Heart right ventricle (tissue), 16 donors: ENCODE results near the gene PABPN1. TPM values are rescaled to one million over a fixed set of nuclear protein-coding genes. Genes with fewer than 3 reads are reported as not detected.
A peak's percentile ranks its signal among the peaks of the same experiment; 100 is the strongest.

ENCODE experiments used
- ATAC-seq, 8 donors: fragments of 200-7000 bp; cut with Tn5 transposase; one replicate each; pipeline ENCODE4 v1.9.1; 2020; ENCODE audit warnings: mild to moderate bottlenecking in 8 of 8, moderate library complexity in 8 of 8, moderate number of reproducible peaks in 1 of 8
- DNase-seq, 2 donors: peaks; one replicate each; pipeline ENCODE4 v3.0.0-alpha.2; 2020
- H3K27ac ChIP-seq, 10 donors: fragments of 200-600 bp; sonication (generic) in 2 of 10; one replicate each; pipeline versions ENCODE4 v1.5.0 to v1.8.0; 2020 to 2022; ENCODE audit warnings: mild to moderate bottlenecking in 3 of 10
- H3K27me3 ChIP-seq, 7 donors: fragments of 200-600 bp; one replicate each; pipeline ENCODE4 v1.8.0; 2021 to 2022; ENCODE audit warnings: mild to moderate bottlenecking in 2 of 7
- H3K36me3 ChIP-seq, 9 donors: fragments of 200-600 bp; sonication (generic) in 1 of 9; one replicate each; pipeline versions ENCODE4 v1.5.0 to v1.8.0; 2020 to 2022; ENCODE audit warnings: mild to moderate bottlenecking in 2 of 9
- H3K4me1 ChIP-seq, 9 donors: fragments of 200-600 bp; sonication (generic) in 1 of 9; one replicate each; pipeline versions ENCODE4 v1.5.0 to v1.8.0; 2020 to 2022; ENCODE audit warnings: mild to moderate bottlenecking in 4 of 9
- H3K4me3 ChIP-seq, 10 donors: fragments of 200-600 bp; sonication (generic) in 2 of 10; one replicate each; pipeline versions ENCODE4 v1.5.0 to v1.8.0; 2020 to 2022; ENCODE audit warnings: mild to moderate bottlenecking in 7 of 10, moderate library complexity in 2 of 10
- H3K9me3 ChIP-seq, 11 donors: fragments of 200-600 bp in 10 of 11; sonication (generic) in 2 of 11; one replicate each; pipeline versions ENCODE4 v1.5.0 to v1.8.0; 2013 to 2022; ENCODE audit warnings: mild to moderate bottlenecking in 2 of 11, control low read depth in 1 of 11, moderate library complexity in 1 of 11
- CTCF ChIP-seq, 9 donors: fragments of 200-600 bp; sonication (generic) in 2 of 9; IDR thresholded peaks; one replicate each; pipeline versions ENCODE4 v1.5.0 to v1.8.0; 2021 to 2022; ENCODE audit warnings: antibody characterized with exemption in 9 of 9, mild to moderate bottlenecking in 5 of 9, moderate library complexity in 1 of 9
- WGBS, 2 donors: extraction: QIAGEN DNeasy Blood & Tissue Kit; methylation state at CpG; one replicate each; pipeline ENCODE4 v1.1.7; 2013; ENCODE audit warnings: inconsistent platforms in 1 of 2; 5-methylcytosine and 5-hydroxymethylcytosine counted together
- intact Hi-C, 10 donors: fragments of 100-400 bp; cut with DNase I; formaldehyde crosslinking; loops; one replicate each; pipeline versions ENCODE4 v1.11.1 to v1.14.2; 2022
- polyA plus RNA-seq, 2 donors: library from polyadenylated mRNA; stranded (reverse); fragments of 200-250 nt; gene quantifications; one replicate each; pipeline ENCODE4 v1.2.3, GENCODE V29; 2013
- total RNA-seq, 10 donors: library from RNA; stranded (reverse); fragmentation: NEBNext Ultra II Directional in 3 of 10; extraction: Animal tissue kit (Norgen Biotek cat#: 25700) in 3 of 10; gene quantifications; one replicate each; pipeline versions ENCODE4 v1.2.1 to v1.2.4, GENCODE V29; 2021 to 2023
- donor health status: Arrhythmogenic right ventricular cardiomyopathy.
- donor health status: ischemic (EF 13 %, LVEDD 7.1; RV severe dilation, severe dysfunction).
- donor health status: healthy with polysubstance abuse.
- donor health status: DM: no; HTN: yes; CAD: no.
- donor health status: DM: no; HTN: no; CAD: no.
- donor health status: ischemic (EF 25% LVEDD 6.9; RV normal size, moderate dysfunction).
- donor health status: ischemic (EF 25% LVEDD 5.7; RV mildly dilated, moderate dysfunction).
- donor health status: healthy.
- donor health status: DM: yes; HTN: yes; CAD: no.
- donor health status: Ischemic cardiomyopathy.
- donor health status: ischemic (EF 35%, LVEDD 5.7; RV mildly dilated, moderate dysfunction).
- donor health status: nonischemic (EF 11% LVEDD 7.7; RV severe dilation, severe dysfunction).
- donor health status: DM: yes; HTN: yes; CAD: no.
- donor health status: PGD.
- donor health status: ischemic (EF 29% LVEDD 5.4; RV normal size, mild dysfunction).
- donor health status: nonischemic (EF 23%, LVEDD 6.1; RV moderate dilation, normal function).

Gene PABPN1
- total and polyA plus RNA-seq, 12 donors = 57.0 to 196 (median 68.6) TPM

GRCh38 chr14:23361763-23362162 lies 40.5 kb downstream of the PABPN1 start:
- ATAC-seq = no peak
- peaks cover 0 to 26% (median 6%) of the 10 kb centered on the region in 9 donors for H3K4me1 ChIP-seq
- H3K27me3 ChIP-seq = peaks cover 0 to 37% (median 18%) of the 10 kb centered on the region in 7 donors
- peak overlapping the region in 2 of 10 donors; percentile 7 to 12 for H3K27ac ChIP-seq
- intact Hi-C loops = no loop called here
- H3K9me3 ChIP-seq = no peaks in the 10 kb centered on the region
- DNase-seq = no peak
- H3K36me3 ChIP-seq = peaks cover 0 to 17% (median 0%) of the 10 kb centered on the region in 9 donors
- H3K4me3 ChIP-seq = no peak overlapping the region
- no peak for TF ChIP-seq CTCF (IDR thresholded peaks at IDR 0.05)
- 77 to 83% methylated on average over 6 of the region's 6 CpGs for WGBS, 2 donors

GRCh38 chr14:23362200-23362599 lies 40.9 kb downstream of the PABPN1 start:
- intact Hi-C loops = no loop called here
- Histone ChIP-seq H3K4me1 (peaks cover 0 to 27% (median 6%) of the 10 kb centered on the region in 9 donors), H3K27me3 (peaks cover 0 to 42% (median 18%) of the 10 kb centered on the region in 7 donors), H3K27ac (peak overlapping the region in 1 of 10 donors; percentile 12), H3K4me3 (no peak overlapping the region), H3K36me3 (peaks cover 0 to 13% (median 0%) of the 10 kb centered on the region in 9 donors), H3K9me3 (no peaks in the 10 kb centered on the region)
- peak in 1 of 9 donors; percentile 9 for TF ChIP-seq CTCF (IDR thresholded peaks at IDR 0.05)
- 59 to 74% methylated on average over 3 of the region's 3 CpGs for WGBS, 2 donors
- ATAC-seq = no peak
- no peak for DNase-seq

- no peak for DNase-seq
- H3K27ac ChIP-seq = peak overlapping the region; percentile 50 to 90 (median 86)
- peaks cover 0 to 6% (median 0%) of the 10 kb centered on the region in 9 donors for H3K36me3 ChIP-seq
- WGBS, 2 donors = 34 to 44% methylated on average over 21 of the region's 21 CpGs
- peaks cover 0 to 22% (median 5%) of the 10 kb centered on the region in 9 donors for H3K4me1 ChIP-seq
- peak overlapping the region; percentile 26 to 63 (median 58) for H3K4me3 ChIP-seq
- no peaks in the 10 kb centered on the region for H3K9me3 ChIP-seq
- intact Hi-C loops = loop anchor here in 2 of 10 donors (5.0 kb wide), 2 partner anchors 37 to 102 kb away; no protein-coding TSS in a partner anchor
- peak in 7 of 8 donors; percentile 5 to 36 (median 17) for ATAC-seq
- TF ChIP-seq CTCF (IDR thresholded peaks at IDR 0.05) = no peak
- H3K27me3 ChIP-seq = peaks cover 0 to 45% (median 18%) of the 10 kb centered on the region in 7 donors
These were observed 43.1 kb downstream of the PABPN1 start for GRCh38 chr14:23364164-23365035.

- DNase-seq (peak; percentile 47 to 65), ATAC-seq (peak; percentile 30 to 78 (median 46))
- no peak for TF ChIP-seq CTCF (IDR thresholded peaks at IDR 0.05)
- H3K27me3 ChIP-seq = peaks cover 0 to 45% (median 18%) of the 10 kb centered on the region in 7 donors
- peaks cover 0 to 22% (median 5%) of the 10 kb centered on the region in 9 donors for H3K4me1 ChIP-seq
- peak within 1 kb of the TSS; percentile 50 to 90 (median 86) for H3K27ac ChIP-seq
- 9 to 12% methylated on average over 73 to 74 of the region's 74 CpGs for WGBS, 2 donors
- H3K4me3 ChIP-seq = peak within 1 kb of the TSS; percentile 26 to 63 (median 58)
- peaks cover 0 to 2% (median 0%) of the 10 kb centered on the region in 9 donors for H3K36me3 ChIP-seq
- intact Hi-C loops = loop anchor here in 2 of 10 donors (5.0 kb wide), 2 partner anchors 38 to 103 kb away; no protein-coding TSS in a partner anchor
- H3K9me3 ChIP-seq = no peaks in the 10 kb centered on the region
These were observed 43.9 kb downstream of the PABPN1 start, which contains the start of gene EFS for GRCh38 chr14:23365036-23365731. Gene EFS (minus strand): TSS chr14:23365172. CDS start chr14:23365025, 147 bp downstream.
